GM18517 (cell line): ENCODE data around the gene CRISP1.
"Not testable (repeated sequence)": the region's sequence is repeated elsewhere in the genome, so short reads cannot be mapped to it uniquely, and the experiment has no call there.

ENCODE experiments used
- ATAC-seq: cut with Tn5 transposase; IDR thresholded peaks from one replicate; pipeline ENCODE4 v1.9.1; 2021; ENCODE audit warnings: mild to moderate bottlenecking, moderate library complexity; ENCODE audit not compliant: unreplicated experiment

Gene CRISP1

GRCh38 chr6:49847014-49847413 lies 19.3 kb downstream of the CRISP1 start:
- ATAC-seq: no peak

- ATAC-seq: no peak
Measured at GRCh38 chr6:49841424-49841823, 24.9 kb downstream of the CRISP1 start.

- no peak for ATAC-seq
Measured at GRCh38 chr6:49839957-49840356, 26.4 kb downstream of the CRISP1 start.

GRCh38 chr6:49839162-49839561 lies 27.2 kb downstream of the CRISP1 start:
- no peak for ATAC-seq

GRCh38 chr6:49835140-49835539 lies 31.2 kb downstream of the CRISP1 start:
- no peak for ATAC-seq

GRCh38 chr6:49833386-49833785 lies 32.9 kb downstream of the CRISP1 start:
- no peak for ATAC-seq

GRCh38 chr6:49826743-49827406 lies 39.5 kb downstream of the CRISP1 start:
- peak; percentile 99 for ATAC-seq

GRCh38 chr6:49815166-49815565 lies 51.2 kb downstream of the CRISP1 start:
- no peak for ATAC-seq

GRCh38 chr6:49813248-49813647 lies 53.1 kb downstream of the CRISP1 start:
- no peak for ATAC-seq

GRCh38 chr6:49806145-49806544 lies 60.2 kb downstream of the CRISP1 start:
- ATAC-seq: no peak

GRCh38 chr6:49805246-49805645 lies 61.1 kb downstream of the CRISP1 start:
- ATAC-seq: no peak

GRCh38 chr6:49801525-49801924 lies 64.8 kb downstream of the CRISP1 start:
- no peak for ATAC-seq

- ATAC-seq: no peak
Measured at GRCh38 chr6:49799090-49799489, 67.2 kb downstream of the CRISP1 start.

- not testable (repeated sequence) for ATAC-seq
Measured at GRCh38 chr6:49796842-49797455, 69.4 kb downstream of the CRISP1 start.

- no peak for ATAC-seq
Measured at GRCh38 chr6:49790341-49790740, 76.0 kb downstream of the CRISP1 start.

GRCh38 chr6:49787176-49787575 lies 79.2 kb downstream of the CRISP1 start, which contains the start of gene PGK2:
TSS of gene PGK2 (minus strand) at chr6:49787285. CDS start at chr6:49787187, 98 bp downstream.
- ATAC-seq: no peak

- ATAC-seq: no peak
Measured at GRCh38 chr6:49784272-49784671, 82.1 kb downstream of the CRISP1 start.
